Measurements from ENCODE around the gene NSUN3.
"Not testable (repeated sequence)": the region's sequence is repeated elsewhere in the genome, so short reads cannot be mapped to it uniquely, and the experiment has no call there.

Gene NSUN3

GRCh38 chr3:94062513-94063404 lies at the start of gene NSUN3, which contains the start of gene DHFR2:
Gene NSUN3, plus strand, starts transcription at chr3:94063061. Its CDS starts 66 bp downstream, at chr3:94063127.
Gene DHFR2, minus strand, starts transcription at chr3:94062916. Its CDS starts 1,405 bp downstream, at chr3:94061511.
- DNase-seq (ENCODE audit: low spot score), result peak; percentile 84

DNA sequence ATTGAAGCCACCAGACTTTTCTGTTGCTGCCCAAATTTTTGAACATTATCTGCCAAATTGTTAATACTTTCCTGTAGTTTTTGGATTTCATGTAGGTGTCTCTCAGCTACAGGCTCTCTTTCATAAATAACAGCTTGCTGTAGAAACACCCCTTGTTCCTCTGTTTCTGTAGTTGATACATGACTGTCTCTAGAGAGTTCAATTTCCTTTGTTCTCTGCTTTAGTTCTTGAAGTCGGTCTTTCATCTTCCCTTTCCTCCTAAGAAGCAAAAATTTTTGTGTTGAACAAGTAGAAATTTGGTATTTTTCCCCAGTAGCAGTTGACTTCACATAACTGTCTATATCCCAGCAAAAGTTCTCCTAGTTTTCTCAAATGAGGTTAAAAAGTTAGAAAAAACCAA lies 47.8 kb upstream of the NSUN3 start:
- DNase-seq (ENCODE audit: low spot score), result no peak

- DNase-seq (ENCODE audit: low spot score), result no peak
Measured at GRCh38 chr3:94019659-94020058, 43.2 kb upstream of the NSUN3 start.

GRCh38 chr3:94020293-94020692 lies 42.6 kb upstream of the NSUN3 start:
- no peak for DNase-seq (ENCODE audit: low spot score)

GRCh38 chr3:94024385-94024784 lies 38.5 kb upstream of the NSUN3 start:
- no peak for DNase-seq (ENCODE audit: low spot score)

- no peak for DNase-seq (ENCODE audit: low spot score)
Measured at GRCh38 chr3:94026623-94027022, 36.2 kb upstream of the NSUN3 start.

DNA sequence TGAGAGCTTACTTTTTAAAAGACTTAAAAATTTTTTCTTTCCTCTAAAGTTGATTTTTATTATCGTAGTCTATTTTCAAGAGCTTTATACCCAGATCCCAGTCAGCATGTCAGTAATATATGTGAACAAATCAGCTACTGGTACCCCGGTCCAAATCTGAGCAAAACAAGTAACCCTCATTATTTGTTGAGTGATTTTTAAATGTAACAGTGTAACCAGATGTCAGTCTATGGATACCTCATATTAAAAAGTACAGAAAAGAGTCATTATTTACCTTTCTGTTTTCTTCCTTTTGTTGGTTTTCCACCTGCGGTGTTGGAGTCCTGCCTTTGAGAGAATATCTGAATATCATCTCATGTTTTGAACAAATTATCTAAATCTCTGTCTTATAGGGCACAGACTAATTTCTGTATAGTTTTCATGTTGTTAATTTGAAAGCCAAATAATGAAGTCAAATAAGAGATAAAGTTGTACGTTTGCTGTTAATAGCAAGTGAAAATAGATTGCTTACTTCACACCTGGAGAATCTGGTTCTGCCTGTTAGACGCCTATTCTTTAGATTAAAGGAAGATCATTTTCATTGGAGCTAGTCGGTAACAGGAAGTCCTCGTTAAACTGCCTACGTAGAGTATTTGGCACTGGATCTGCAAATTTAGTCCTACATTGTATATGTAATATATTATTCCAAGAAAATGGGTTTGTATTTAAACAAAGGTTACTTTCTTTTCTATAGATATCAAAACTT lies 34.6 kb upstream of the NSUN3 start, which contains the start of gene STX19:
Gene STX19, minus strand, starts transcription at position 505 of the 745 bp plus-strand sequence. CDS start 13,328 bp downstream, outside the sequence.
- no peak for DNase-seq (ENCODE audit: low spot score)

DNA sequence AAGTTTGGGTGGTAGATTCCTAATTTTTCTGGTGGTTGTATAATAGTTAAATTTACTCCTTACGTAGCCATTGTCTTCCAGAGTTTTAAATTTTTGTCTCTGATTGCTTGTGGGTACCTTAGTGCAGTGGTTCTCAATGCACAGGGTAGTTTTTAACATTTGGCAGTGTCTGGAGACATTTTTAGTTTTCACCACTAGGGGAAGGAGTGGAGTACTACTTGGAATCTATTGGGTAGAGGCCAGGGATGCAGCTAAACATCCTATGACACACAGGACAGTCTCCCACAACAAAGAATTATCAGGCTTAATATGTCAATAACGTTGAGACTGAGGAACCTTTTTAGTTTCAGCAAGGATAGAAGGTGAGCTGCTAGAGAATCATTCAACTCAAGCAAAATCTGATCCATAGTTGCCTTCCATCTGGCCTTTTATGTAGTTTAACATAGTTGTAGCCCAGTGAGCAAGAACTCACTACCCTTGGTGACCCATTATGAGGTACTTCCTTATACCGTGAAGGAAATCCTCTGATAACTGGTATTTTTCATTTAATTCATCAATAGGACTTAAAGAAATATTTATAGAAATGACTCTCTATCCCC lies 25.9 kb upstream of the NSUN3 start:
- peak; percentile 41 for DNase-seq (ENCODE audit: low spot score)

DNA sequence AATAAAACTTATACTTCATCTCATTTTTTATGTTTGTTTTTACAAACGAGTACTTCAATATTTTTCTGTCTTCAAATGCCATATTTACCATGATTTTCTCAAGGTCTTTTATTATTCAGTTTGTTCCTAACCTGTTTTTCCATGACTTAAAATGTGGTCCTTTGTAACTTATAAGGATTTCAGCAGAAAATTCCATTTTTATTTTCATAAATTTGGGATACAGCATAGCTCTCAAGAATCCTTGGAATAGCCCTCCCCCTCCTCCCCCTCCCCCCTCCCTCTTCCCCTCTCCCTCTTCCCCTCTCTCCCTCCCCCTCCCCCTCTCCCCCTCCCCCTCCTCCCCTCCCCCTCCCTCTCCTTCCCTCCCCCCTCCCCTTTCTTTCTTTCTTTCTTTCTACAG lies 19.6 kb upstream of the NSUN3 start:
- no peak for DNase-seq (ENCODE audit: low spot score)

- not testable (repeated sequence) for DNase-seq (ENCODE audit: low spot score)
Measured at GRCh38 chr3:94044100-94044936, 18.5 kb upstream of the NSUN3 start.

GRCh38 chr3:94046533-94046932 lies 16.3 kb upstream of the NSUN3 start:
- DNase-seq (ENCODE audit: low spot score), result no peak

DNA sequence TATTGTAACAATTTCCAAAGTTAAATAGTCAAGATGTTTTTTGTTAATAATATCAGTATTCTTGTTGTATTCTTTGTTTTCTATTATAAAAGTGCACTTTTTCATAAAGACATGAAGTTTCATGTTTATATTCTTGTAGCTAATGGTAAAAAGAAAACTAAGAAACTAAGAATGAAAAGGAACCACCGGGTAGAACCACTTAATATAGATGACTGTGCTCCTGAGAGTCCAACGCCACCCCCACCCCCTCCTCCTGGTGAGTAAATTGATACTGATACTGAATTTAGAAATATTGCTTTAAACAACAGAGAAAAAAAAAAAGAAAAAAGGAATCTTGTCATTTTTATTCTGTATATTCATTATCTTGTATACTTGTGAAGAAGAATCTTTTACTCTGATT lies 13.6 kb upstream of the NSUN3 start:
- DNase-seq (ENCODE audit: low spot score), result no peak

DNA sequence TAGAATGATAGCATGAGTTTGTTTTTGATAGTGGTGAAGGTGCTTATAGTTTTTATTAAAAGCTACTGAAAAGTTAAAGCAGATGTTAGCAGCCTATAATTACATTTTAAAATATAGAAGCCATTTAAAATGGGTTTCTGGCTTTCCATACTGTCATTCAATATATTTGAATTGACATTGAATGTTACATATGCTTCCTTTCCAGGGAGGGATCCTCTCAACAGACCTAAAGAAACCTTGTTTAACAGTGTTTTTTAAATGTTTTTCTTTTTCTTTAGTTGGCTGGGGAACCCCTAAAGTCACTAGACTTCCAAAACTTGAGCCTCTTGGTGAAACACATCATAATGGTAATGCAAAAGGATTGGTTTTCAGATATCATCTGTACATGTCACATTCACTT lies 12.3 kb upstream of the NSUN3 start:
- no peak for DNase-seq (ENCODE audit: low spot score)

DNA sequence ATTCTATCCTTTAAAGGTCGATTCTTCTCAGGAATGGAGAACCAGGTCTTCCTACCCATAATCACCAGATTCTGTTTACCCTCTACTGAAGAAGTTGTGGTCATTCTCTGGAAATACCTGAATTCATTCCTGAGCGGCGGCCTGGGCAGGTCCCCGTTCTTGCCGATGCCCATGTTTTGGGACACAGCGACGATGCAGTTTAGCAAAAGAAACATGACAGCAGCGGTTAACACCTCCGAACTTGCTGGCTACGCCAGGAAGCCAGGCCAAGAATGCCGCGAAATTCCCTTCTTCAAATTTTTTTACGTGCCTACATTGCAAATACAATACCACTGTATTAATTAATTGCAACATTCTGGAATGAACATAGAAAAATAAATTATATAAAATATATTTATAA lies 1.6 kb upstream of the NSUN3 start:
- no peak for DNase-seq (ENCODE audit: low spot score)

GRCh38 chr3:94063496-94064119 lies 747 bp downstream of the NSUN3 start:
- no peak for DNase-seq (ENCODE audit: low spot score)

- no peak for DNase-seq (ENCODE audit: low spot score)
Measured at GRCh38 chr3:94064243-94064860, 1.5 kb downstream of the NSUN3 start.

- DNase-seq (ENCODE audit: low spot score), result no peak
Measured at GRCh38 chr3:94065122-94065521, 2.3 kb downstream of the NSUN3 start.

DNA sequence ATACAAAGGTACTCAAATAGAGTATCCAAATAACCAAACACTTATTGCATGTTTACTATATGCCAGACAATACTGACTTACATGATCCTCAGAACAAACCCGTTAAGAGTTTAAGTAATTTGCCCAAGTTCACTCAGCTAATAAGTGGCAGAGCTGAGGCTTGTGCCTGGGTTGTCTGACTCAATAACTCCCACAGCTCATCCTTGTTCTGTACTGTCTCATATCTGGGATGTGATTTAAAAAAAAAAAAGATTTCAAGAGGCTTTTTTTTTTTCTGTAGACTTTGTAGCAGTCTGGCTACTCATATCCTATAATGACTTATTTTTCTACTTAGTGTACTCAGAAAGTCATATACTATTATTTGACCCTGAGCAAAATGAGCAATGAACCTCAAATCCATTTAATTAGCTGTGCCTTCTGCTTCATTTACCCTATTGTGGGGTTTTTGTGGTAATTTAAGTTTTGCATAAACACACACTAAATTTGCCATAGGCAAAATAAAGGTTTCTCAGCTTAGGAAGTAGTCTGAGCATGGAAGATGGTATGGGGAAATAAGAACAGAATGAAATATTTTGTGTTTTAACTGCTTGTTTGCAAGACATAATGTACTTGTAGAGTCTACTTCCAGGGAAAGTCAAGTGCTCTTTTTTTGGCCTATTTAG lies 3.1 kb downstream of the NSUN3 start:
- no peak for DNase-seq (ENCODE audit: low spot score)

- DNase-seq (ENCODE audit: low spot score), result no peak
Measured at GRCh38 chr3:94066506-94067500, 3.9 kb downstream of the NSUN3 start.
